GM18870 (cell line): Measurements from ENCODE around the gene BPGM.

Source experiments
- ATAC-seq: cut with Tn5 transposase; IDR thresholded peaks from one replicate; pipeline ENCODE4 v1.9.1; 2021; ENCODE audit warnings: moderate library complexity; ENCODE audit not compliant: unreplicated experiment

Gene BPGM

DNA sequence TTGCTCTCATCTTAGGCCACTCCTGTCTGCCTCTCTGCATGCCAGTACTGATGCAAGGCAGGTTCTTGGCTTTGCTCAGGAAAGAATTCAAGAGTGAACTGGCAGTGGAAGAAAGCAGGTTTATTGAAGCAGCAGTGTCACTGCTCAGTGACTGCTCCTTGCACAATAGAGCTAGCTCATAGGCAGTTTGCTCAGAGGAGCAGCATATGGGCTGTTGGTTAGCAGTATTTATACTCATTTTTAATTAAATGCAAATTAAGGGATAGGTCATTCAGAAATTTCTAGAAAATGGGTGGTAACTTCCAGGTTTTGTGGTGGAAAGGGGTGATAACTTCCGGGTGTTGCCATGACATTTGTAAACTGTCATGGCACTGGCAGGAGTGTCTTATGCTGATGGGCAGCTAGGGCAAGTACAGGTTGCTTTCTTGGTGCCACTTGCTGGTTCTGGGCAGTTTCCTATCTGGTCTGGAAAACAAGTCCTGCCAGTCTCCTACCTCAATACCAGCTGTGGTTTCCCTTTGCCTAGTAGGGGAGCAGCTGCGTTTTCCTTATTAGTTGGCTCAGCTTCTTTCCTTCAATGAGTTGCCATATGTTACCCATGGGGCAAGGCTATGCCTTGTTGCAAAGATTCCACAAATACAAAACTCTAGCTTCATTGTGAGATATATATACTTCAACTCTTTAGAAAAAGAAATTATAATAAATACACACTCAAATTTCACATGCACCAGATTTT lies 68.0 kb downstream of the BPGM start:
- no peak for ATAC-seq

GRCh38 chr7:134718211-134718875 lies 71.7 kb downstream of the BPGM start:
- no peak for ATAC-seq

DNA sequence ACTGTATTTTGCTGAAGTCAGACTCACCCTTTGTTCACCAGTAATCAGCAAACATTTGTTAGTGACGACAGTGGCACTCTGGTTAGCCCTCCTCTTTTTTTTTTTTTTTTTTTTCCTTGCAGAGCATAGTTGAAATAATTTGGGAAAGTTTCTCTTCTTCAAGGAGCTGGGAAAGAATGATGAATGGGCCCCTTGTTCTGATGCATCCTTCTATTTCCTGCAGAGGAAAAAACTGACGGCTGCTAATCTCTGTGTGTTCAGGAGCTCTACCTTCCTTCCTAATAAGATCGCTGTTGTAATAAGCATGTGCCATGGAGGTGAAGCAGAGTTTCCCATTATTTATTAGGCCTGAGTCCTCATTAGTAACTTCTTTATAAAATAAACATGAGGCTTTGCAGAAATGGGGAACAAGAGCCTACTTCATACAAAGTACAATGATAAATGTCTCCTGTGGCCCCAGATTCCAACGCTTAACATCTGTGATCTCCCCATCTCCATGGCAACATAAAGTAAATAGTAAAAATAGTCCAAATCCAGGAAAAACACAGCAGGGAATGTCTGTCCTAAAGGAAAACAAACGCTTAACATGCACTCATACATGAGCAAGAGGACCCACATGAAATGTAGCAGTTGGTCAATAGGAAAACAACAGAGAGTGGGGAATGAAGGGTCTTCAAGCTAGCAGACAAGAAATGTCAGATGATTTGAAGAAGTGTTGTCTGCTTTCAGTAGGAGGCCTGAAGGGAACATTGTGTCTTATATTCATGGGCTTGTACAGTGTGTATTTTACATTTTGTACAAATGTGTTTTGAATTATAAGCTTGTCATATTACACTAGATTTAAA lies 73.7 kb downstream of the BPGM start:
- no peak for ATAC-seq

DNA sequence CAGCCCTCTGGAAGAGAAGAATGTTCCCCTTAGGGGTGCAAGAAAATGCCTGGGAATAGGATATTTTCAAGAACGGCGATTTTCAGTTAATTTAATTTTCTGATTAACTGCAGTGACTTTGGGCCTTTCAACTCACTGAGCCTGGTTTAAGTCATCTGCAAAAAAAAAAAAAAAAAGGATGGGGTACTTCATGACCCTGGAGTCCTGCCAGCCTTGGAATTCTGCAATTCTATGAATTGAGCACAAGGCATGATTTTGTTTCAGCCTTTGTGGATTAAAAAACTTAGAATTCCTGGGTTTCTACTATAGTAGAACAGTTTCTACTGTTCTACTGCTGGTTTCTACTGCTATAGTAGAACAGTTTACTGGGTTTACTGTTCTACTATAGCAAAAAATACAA lies 74.5 kb downstream of the BPGM start:
- no peak for ATAC-seq

- no peak for ATAC-seq
Measured at GRCh38 chr7:134722786-134723322, 76.2 kb downstream of the BPGM start.

- no peak for ATAC-seq
Measured at GRCh38 chr7:134723892-134724291, 77.2 kb downstream of the BPGM start.

- ATAC-seq = no peak
Measured at GRCh38 chr7:134724606-134725005, 78.0 kb downstream of the BPGM start.

- ATAC-seq = no peak
Measured at GRCh38 chr7:134726581-134726980, 79.9 kb downstream of the BPGM start.

- no peak for ATAC-seq
Measured at GRCh38 chr7:134727711-134728110, 81.1 kb downstream of the BPGM start.
